NCI-H2081 treated with DMSO at 0.1 percent for 48 hours (cell line): Measurements from ENCODE around the gene MRPL18.
"Not testable (repeated sequence)": the region's sequence is repeated elsewhere in the genome, so short reads cannot be mapped to it uniquely, and the experiment has no call there.

ENCODE experiments used
- DNase-seq: peaks from one replicate; lab custom pipeline; 2025; lab: John Stamatoyannopoulos, UW

MRPL18 gene

DNA sequence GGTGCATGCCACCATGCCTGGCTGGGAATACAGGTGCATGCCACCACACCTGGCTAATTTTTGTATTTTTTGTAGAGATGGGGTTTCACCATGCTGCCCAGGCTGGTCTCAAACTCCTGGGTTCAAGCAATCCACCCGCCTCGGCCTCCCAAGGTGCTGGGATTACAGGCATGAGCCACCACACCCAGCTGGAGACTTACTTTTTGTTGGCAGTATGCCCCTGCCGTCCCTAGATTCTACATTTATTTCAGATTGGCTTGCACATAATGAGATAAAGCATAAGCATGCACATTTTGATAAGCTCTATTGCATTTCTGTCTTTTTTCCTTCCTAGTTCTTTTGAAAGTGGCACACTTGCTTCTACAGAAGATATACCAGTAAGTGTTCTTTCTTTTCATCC, 26.5 kb downstream of the MRPL18 start:
- not testable (repeated sequence) for DNase-seq

DNA sequence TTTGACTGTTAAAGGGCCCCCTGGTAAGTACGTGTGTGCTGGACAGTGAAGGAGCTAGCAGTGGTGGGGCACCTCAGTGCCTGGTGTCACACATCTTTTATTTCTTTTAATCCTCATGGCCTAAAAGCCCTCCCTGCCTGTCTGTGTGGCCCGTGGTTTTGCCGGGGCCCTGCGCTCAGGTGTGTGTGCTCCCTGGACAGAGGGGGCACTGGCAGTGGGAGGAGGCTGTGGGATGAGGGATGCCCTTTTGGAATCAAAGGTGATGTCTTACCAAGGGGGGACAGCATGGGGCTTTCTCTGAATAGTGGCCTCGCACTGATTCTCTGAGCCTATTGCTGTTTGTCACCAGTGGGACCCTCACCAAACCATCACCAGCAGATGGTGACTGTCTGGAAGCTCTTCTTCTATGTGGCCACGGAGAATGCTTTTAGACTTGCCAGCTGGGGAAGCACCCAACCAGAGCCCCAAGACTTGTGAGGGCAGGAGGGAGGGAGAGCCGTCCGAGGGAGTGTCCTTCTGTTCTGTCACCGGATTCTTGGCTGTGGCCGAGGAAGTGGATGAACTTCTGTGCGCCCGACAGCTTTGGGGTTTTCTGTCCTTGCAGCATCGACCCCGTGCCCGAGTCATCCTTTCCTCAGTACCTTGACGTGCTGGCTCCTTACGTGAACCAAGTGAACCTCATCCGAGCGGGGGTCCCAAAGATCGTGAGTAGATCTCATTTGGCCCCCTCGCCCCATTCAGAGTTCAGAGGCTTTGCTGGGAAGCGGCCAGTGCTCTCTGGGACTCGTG, 27.9 kb downstream of the MRPL18 start:
- no peak for DNase-seq

DNA sequence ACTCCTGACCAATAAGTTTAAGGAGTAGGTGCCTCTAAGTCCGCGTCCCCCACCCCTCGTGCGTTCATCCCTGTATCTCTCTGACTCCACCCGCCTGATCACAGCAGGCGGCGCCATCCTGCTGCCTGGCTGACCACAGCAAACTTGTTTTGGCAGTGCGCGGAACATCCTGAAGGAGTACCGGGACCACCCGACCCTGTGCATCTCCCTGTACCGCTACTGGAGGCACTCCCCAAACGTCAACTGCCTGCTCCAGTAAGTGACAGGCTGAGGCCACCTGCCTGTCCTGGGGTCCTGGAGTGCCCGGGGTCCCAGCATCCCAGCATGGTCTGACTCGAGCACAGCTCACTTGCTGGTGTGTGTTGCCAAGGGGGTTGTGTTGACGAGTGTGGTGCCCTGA, 28.8 kb downstream of the MRPL18 start:
- DNase-seq = no peak

DNA sequence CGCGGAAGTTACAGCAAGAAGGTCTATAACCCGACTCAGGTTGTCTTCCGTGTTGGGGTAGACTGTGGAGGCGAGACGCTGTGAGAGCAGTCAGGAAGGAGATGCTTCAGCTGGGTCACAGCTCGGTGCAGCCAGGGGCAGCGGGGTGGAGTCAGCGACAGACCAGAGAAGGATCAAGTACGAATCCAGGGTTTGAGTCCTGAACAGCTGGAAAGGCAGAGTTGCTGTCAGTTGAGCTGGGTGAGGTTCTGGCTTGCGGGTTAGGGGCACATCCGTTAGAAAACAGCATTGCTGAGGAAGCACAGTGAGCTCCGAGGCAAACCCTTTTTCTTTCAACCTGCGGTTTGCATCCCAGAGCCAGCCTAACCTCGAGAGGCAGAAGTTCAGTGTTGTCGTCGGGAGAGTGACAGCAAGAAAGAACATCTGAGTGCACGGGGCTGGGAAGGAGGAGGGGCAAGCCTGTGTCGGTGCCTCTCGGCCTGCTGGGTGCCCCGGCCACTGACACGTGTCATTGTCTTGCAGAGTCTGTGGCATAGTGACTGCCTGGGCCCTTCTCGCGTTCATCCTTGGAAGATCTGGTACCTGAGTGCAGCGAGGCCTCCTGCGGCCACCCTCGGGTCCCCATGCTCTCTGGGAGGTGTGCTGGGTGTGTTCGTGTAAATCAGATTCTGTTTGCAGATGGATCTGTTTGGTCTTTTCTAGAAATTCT, 29.8 kb downstream of the MRPL18 start:
- DNase-seq = no peak

DNA sequence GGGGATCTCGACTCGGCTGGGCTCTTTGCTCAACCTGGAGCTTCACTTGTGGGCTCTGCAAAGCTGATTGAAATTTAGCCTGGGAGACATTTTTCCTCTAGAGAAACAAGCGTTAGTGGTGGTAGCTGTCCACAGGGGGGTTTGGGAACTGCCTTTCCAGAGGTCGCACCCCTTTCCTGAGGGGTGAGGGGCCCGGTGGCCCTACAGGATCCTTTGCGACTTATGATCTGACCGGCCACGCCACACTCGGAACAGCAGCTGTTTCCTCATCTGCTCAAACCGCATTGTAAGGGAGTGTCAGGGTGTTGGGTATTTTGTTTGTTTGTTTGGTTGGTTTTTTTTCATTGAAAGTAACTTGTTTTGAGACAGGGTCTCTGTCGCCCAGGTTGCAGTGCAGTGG, 30.9 kb downstream of the MRPL18 start:
- DNase-seq = no peak

DNA sequence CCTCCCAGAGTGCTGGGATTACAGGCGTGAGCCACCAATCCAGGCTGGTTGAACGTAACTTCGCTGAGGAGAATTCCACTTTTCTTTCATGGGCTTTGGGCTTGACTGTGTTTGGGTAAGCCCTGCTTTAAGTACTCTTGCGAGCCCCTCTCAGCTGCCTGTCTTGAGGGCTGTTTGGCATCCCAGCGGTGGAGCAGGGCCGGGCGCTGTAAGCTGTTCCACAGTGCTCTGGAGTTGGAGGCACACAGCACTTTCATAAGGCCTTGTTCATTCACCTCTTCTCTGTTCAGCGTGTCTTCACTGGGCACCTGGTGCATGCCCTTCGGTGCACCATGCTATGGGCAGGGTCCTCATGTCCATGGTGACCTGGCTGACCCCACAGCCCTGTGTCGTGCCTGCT, 31.5 kb downstream of the MRPL18 start:
- DNase-seq = no peak

DNA sequence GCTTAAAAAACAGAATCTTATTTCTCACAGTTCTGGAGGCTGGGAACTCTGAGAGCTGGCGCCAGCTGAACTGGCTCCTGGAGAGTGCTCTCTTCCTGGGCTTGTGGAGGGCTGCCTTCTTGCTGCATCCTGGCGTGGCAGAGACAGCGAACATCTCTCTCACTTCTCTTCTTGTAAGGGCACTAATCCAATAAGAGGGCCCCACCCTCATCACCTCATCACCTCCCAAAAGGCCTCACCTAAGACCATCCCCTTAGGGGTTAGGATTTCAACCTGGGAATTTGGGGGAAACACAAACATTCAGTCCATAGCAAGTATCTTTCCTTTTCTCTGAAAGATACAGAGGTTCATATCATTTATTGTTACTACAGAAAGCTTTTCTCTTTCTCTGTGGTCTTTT, 33.7 kb downstream of the MRPL18 start:
- no peak for DNase-seq

DNA sequence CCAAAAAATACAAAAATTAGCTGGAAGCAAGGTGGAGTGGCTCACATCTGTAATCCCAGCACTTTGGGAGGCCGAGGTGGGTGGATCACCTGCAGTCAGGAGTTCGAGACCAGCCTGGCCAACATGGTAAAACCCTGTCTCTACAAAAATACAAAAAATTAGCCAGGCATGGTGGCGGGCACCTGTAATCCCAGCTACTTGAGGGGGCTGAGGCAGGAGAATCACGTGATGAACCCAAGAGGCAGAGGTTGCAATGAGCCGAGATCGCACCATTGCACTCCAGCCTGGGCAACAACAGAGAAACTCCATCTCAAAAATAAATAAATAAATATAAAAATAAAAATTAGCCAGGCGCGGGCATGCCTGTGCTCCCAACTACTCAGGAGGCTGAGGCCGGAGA, 34.4 kb downstream of the MRPL18 start:
- DNase-seq = not testable (repeated sequence)

DNA sequence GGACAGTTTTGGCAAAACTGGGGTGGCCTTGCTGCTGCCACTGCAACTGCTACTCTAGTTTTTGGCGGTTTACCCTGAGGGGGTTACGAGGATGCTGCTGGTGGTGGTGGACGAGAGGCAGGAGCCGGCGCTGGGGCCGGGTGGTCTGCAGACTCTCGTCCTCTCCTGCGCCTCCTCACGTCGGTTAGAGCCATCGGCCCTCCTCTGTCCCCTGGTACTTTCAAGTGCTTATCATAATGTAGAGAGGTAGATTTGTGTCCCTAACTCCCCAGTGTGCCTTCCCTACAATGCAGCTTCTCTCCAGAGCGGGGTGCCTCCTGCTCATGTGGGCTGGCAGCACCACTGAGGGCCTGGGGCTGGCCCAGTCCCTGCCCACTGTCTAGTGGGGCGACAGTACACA, 35.7 kb downstream of the MRPL18 start:
- DNase-seq = no peak

DNA sequence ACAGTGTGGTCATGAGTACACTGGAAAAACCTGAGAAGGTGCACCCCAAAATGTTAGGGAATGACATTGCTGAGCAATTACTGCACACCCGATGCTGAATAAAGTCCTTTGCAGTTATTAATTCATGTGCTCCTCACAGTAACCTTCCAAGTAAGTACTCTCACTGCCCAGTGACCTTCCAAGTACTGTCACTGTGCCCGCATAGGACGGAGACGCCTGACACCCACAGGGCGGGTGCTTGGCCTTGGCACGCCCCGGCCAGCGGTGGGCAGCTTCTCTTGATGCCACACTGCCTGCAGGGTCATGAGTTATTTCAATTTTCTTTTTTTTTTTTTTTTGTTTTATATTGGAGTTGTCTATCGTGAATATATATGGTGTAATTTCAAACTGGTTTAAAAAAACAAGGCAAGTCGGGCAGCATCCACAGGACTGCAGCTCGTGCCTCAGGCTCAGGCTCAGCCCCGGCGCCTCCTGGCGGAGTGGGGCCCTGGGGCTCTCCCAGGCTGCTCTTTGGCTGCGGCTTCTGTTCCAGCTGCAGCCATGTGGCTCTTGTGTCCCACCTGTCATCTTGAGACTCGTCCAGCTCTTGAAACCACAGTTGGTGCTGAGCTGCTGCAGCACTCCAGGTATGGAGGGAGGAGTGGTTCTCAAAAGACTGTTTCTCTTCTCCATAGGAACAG, 36.8 kb downstream of the MRPL18 start:
- no peak for DNase-seq

DNA sequence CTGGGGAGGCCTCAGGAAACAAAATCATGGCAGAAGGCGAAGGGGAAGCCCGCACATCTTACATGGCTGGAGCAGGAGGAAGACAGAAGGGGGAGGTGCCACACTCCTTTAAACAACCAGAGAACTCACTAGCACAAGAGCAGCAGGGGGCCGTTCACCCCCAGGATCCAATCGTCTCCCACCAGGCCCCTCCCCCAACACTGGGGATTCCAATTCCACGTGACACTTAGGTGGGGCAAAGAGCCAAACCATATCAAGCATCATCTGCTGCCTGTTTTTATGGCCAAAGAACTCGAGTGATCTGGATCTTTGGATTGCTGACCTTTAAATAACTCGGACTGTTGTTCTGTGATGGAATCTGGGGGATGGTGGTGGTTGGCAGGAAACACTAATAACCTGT, 37.8 kb downstream of the MRPL18 start:
- no peak for DNase-seq

DNA sequence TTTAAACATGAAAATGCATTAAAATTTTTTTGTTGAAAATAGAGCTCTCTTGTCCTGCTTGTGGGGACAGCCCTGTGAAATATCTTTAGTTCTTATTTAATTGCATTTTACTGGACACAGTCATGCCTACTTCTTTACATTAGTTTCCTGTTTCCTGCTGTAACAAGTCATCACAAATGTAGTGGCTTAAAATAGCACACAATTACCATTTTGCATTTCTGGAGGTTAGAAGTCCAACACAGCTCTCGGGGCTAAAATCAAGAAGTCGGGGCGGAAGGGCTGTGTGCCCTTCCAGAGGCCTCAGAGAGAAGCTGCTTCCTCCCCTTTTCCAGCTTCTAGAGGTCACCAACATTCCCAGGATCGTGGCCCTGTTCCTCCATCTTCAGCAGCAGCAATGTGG, 39.3 kb downstream of the MRPL18 start:
- DNase-seq = no peak

DNA sequence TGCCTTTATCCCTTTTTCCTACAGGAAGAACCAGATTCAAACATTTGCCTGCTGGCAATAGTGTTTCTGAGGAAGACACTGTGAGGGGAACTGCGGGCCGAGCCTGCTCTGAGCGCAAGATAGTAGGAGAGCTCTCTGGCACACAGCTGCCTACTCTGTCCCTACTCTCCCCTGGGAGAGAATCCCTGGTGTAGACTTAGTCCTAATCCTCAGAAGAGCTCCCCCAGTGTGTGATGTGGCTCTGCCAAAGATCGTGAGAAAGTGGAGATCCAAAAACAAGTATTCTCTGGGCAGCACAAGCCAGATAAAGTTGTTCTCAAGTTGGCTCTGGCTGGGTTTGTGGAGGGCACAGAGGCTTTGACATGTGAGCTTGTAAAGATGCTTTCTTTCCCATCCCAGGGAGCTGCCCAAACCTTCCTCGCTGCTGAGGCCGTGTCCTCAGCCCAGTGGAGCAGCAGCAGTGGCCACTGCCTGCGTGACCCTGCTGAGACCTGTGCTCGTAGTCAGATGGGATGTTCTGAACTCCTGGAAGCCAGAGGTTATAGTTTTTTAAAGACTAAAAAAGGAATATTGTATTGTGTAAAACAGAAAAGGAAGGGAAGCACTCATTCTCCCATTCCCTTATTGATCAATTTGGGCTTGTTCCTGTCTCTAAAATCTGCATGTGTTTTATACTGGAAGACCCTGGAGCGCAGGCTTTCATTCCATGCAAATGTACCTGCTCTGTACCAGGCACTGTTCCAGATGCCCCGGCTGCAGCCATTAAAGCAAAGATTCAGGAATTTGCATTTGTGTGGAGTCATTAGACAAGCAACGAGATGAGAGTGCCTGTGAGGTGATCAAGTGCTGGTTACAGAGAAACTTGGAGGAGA, 40.5 kb downstream of the MRPL18 start:
- no peak for DNase-seq

DNA sequence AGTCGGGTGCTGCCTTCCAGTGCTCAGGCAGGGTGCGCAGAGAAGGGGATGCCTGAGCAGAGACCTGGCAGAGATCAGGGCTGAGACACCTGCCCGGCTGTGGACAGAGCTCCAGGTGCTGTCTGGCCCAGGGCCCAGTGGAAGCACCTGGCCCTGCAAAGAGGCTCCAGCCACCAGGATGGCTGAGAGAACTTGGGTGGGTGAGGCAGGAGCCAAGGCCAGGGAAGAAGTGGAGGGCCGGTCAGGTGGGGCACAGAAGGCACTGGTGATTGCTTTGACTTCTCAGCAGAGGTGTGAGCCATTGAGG, 41.1 kb downstream of the MRPL18 start:
- DNase-seq = no peak

DNA sequence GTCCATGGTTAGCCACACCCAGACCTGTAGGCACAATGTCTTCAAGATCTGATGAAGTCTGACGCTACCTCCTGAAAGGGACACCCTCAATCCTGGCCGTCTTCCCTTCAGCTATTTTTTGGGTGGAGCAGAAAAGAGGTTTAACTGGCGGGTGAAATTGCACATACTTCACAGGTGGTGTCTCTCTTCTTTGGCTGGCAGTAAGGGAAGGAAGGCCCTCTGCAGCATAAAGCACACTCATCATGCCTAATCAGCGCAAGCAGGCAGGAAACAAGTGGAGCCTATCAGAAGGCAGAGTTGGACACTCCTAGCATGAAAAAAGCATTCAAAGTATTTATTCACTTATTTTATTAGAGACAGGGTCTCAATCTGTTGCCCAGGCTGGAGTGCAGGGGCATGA, 42.7 kb downstream of the MRPL18 start:
- no peak for DNase-seq

DNA sequence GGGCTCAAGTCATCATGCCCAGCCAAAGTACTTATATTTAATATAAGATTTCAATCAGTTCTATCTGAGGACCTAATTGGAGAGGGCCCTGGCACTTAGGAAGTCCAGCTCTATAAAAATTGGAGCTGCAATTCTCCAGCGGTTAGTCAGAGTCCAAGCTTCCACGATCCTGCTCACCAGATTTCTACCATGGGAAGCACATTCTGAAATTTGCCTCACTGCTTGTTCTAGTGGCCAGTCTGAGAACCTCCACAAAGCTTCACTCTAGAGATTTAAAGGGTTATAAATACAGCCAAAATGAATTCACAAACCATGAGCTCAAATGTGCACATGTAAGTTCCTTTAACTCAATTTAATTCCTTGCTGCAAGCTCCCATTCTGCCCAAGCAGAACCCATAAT, 43.3 kb downstream of the MRPL18 start:
- DNase-seq = no peak

DNA sequence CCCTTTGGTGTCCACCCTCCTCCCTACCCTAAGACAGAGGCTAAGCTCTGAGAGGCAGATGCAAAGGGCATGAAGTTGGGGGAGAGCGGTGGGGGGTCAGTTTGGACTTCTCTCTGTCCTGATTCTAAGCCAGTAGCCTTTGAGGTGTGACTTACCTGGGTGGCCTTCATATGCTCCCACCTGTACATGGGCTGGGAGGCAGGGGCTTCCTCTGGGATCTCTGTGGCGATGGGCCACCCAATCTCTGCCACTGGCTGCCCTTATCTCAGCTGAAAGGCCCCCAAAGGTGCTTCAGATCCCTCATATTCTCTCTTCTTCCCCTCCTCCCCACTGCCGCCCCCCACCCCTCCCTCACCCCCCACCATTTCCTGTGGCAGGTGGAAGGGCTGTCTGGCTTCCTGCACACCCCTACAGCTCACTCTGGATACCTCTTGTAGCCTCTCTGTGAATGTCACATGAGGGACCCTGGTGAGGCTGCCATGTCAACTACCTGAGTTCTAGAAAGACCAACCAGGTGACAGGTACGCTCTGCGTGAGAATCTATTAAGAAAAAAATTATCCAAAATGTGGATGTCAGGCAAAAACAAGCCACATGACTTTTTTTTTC, 43.8 kb downstream of the MRPL18 start:
- no peak for DNase-seq

DNA sequence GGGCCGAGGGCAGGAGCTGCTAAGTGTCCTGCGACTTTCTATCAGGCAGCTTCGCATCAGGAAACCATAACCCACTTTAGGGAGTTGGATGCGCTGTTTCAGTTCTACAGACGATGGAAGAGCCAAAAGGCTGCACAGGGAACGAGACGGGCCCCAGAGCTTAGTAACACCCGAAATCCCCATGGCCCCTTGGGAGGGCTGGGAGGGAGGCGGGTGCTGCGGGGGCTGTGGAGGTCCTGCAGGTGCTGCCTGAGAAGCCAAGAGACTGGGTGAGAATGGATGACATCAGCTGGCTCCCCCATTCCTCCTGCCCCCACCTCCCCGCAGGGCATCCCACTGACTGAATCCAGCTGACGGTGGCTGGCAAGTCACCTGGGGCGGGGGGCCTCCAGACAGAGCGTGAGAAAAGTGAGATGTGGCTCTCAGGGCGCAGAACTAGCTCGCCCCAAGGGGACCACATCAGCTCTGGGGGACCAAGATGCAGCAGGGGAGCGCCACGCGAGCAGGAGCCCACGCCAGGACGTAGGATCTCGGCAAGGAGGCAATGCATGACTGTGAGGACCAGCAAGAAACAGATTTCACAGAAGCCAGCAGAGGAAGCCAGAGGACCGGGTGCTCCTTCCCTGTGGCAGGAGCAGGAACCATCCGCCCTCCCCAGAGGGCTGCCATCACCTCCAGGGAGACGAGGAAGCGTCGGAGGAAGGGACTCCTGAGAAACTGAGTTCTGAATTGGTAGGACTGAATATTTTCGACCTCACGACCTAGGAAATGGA, 46.6 kb downstream of the MRPL18 start:
- DNase-seq = no peak

DNA sequence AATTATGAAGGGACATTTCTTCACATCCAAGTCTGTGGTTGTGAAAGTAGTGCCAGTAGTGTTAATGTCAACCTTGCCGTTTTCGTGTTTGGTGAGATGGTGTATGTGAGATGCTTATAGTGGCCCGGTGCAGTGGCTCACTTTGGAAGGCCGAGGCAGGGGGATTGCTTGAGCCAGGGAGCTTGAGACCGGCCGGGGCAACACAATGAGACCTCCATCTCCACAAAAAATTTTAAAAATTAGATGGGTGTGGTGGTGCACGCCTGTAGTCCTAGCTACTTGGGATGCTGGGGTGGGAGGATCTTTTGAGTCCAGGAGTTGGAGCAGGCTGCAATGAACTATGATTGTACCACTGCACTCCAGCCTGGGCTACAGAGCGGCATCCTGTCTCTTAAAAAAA, 47.2 kb downstream of the MRPL18 start:
- DNase-seq = no peak

DNA sequence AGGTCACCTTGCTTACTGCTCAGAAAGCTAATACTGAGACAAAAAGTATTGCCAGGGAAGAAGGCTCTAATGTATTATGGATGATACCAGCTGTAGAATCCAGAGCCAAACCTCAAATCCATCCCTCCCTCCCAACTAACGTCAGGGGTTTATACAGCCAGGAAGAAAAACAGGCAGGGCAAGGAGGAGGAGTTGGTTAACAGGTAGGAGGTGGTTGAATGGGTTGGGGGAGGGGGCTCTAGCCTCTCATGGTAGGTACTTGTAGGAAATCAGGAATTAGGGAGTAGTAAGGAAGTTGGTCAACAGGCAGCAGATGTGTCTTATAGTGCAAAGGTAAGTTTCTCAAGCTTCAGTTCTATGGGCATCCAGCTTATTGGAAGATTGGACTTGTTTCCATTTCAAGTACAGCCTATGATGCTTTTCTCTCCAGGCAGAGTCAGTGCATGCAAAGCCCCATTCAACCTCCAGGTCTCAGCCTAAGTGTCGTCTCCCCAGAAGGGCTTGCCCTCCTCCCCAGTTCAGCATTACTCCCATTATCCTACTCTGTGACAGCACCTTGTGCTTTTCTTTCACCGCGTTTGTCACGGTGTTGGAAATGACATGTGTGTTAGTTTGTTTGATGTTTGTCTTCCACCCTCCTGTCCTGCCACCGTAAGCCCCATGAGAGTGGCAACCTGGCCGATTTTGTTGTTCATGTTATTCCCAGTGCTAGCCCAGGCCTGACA, 47.9 kb downstream of the MRPL18 start:
- DNase-seq = no peak

DNA sequence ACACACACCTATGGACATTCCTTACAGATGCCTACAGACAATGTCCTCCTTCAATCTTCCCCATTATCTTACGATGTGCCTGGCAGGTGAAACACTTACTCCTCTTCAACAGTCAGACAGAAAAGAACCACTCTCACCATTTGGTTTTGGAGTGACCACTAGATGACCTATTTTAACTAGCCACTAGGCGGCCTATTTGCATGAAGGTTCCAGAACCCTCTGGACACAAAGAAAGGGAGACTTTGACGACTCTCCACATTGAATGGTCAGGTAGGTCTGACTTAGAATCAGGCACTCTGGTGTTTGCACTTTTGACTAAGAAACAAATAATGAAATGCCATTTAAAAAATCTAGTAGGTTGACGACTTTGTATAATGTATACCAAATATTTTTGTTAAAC, 51.8 kb downstream of the MRPL18 start:
- DNase-seq = no peak
